ENCODE results near the gene EFHC1. TPM values are rescaled to one million over a fixed set of nuclear protein-coding genes. Genes with fewer than 3 reads are reported as not detected.
A peak's percentile ranks its signal among the peaks of the same experiment; 100 is the strongest.

EFHC1 gene
- total and polyA plus RNA-seq, 4 donors = 3.3 to 11.3 (median 6.9) TPM

DNA sequence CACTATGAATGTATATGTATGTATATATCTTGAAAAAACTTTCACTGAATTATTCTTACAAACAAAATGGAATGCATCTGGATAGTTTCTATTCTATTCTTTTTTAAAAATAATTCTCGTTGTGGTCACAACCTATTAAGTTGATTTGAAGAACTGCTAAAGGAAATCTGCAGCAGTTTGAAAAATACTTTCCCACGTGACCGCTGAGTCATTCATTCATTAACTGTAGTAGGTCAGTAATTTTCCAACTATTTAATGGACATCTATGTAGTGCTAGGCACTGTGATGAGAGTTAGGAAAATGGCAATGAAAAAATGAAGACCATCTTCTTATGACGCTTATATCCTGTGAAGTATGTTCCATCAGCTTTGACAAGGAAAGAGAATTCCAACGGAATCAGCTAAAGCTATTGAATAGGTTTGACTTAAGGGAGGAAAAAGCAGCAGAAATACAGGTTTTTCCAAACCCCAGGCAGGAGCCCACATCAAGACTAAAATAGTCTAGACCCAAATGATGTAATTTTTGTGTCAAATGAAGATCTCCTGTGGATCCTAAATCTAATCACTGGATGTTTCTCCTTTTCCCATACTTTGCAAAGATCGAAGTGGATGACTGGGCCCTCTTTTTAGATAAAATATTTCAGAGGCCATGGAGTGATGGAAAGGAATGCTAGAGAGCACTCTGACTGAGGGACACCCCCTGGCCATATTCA lies 4.1 kb upstream of the EFHC1 start:
- no peak for DNase-seq (ENCODE audit: low spot score)
- Histone ChIP-seq H3K27ac (ENCODE audit: low read depth in 1 of 2, low read length in 2 of 2) (no peak overlapping the region), H3K4me1 (ENCODE audit: control insufficient read depth in 4 of 4, insufficient read depth in 4 of 4, low read length in 3 of 4) (peaks cover 0 to 16% (median 8%) of the 10 kb centered on the region in 4 donors), H3K36me3 (ENCODE audit: control insufficient read depth in 4 of 4, insufficient read depth in 3 of 4, low read depth in 1 of 4, low read length in 3 of 4) (no peaks in the 10 kb centered on the region), H3K9ac (ENCODE audit: low read depth in 1 of 2, low read length in 2 of 2) (no peak overlapping the region), H3K4me3 (ENCODE audit: low read depth in 1 of 3, low read length in 3 of 3) (no peak overlapping the region), H3K27me3 (ENCODE audit: control insufficient read depth in 4 of 4, insufficient read depth in 4 of 4, low read length in 3 of 4) (no peaks in the 10 kb centered on the region), H3K9me3 (ENCODE audit: control insufficient read depth in 4 of 4, low read length in 3 of 4) (no peaks in the 10 kb centered on the region)
- WGBS = 57% methylated on average over 6 of the region's 6 CpGs
- TF ChIP-seq SP1 (IDR thresholded peaks at IDR 0.05) (no peak), YY1 (IDR thresholded peaks at IDR 0.05) (no peak), FOXA2 (IDR thresholded peaks at IDR 0.05) (no peak), EGR1 (IDR thresholded peaks at IDR 0.05; ENCODE audit: low read depth in 2 of 2) (no peak), HNF4G (IDR thresholded peaks at IDR 0.05) (no peak), HNF4A (conservative IDR thresholded peaks at IDR 0.05) (no peak), TAF1 (conservative IDR thresholded peaks at IDR 0.05) (no peak)
- TF ChIP-seq, protein P1, sequence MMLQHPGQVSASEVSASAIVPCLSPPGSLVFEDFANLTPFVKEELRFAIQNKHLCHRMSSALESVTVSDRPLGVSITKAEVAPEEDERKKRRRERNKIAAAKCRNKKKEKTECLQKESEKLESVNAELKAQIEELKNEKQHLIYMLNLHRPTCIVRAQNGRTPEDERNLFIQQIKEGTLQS (IDR thresholded peaks at IDR 0.05) = no peak
- TF ChIP-seq, protein P2, sequence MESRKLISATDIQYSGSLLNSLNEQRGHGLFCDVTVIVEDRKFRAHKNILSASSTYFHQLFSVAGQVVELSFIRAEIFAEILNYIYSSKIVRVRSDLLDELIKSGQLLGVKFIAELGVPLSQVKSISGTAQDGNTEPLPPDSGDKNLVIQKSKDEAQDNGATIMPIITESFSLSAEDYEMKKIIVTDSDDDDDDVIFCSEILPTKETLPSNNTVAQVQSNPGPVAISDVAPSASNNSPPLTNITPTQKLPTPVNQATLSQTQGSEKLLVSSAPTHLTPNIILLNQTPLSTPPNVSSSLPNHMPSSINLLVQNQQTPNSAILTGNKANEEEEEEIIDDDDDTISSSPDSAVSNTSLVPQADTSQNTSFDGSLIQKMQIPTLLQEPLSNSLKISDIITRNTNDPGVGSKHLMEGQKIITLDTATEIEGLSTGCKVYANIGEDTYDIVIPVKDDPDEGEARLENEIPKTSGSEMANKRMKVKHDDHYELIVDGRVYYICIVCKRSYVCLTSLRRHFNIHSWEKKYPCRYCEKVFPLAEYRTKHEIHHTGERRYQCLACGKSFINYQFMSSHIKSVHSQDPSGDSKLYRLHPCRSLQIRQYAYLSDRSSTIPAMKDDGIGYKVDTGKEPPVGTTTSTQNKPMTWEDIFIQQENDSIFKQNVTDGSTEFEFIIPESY (IDR thresholded peaks at IDR 0.05) = no peak
- TF ChIP-seq, protein P3, sequence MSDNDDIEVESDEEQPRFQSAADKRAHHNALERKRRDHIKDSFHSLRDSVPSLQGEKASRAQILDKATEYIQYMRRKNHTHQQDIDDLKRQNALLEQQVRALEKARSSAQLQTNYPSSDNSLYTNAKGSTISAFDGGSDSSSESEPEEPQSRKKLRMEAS (IDR thresholded peaks at IDR 0.05) = no peak

DNA sequence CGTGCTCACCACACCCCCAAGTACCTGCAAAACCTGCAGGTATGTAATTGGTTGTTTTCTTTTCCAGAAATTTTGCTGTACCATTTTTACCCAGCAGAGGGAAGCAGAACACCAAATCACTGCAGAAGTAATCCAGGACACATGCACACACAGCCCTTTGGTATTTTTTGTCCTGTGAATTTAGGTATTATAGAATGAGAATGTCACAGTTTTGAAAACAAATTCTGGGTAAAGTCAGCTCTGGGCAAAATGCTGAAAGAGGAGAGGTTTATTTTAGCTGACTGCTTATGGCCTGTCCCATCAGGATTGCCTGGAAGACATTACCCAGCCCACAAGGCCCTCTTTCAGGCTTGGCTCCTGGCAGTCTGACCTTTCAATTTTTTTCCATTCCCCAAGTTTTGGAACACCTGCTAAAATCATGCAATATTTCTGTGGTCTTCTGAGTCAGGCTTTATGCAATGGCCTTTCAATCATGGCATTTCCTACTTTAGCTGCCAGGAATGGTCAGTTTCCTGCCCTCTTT lies 3.5 kb upstream of the EFHC1 start:
- WGBS = 2% methylated on average over 1 of the region's 1 CpG
- H3K9me3 ChIP-seq (ENCODE audit: control insufficient read depth in 4 of 4, low read length in 3 of 4) = no peaks in the 10 kb centered on the region
- DNase-seq (ENCODE audit: low spot score) = no peak
- peaks cover 0 to 17% (median 9%) of the 10 kb centered on the region in 4 donors for H3K4me1 ChIP-seq (ENCODE audit: control insufficient read depth in 4 of 4, insufficient read depth in 4 of 4, low read length in 3 of 4)
- H3K36me3 ChIP-seq (ENCODE audit: control insufficient read depth in 4 of 4, insufficient read depth in 3 of 4, low read depth in 1 of 4, low read length in 3 of 4) = no peaks in the 10 kb centered on the region
- no peaks in the 10 kb centered on the region for H3K27me3 ChIP-seq (ENCODE audit: control insufficient read depth in 4 of 4, insufficient read depth in 4 of 4, low read length in 3 of 4)
- H3K9ac ChIP-seq (ENCODE audit: low read depth in 1 of 2, low read length in 2 of 2) = no peak overlapping the region
- H3K4me3 ChIP-seq (ENCODE audit: low read depth in 1 of 3, low read length in 3 of 3) = no peak overlapping the region
- TF ChIP-seq RAD21 (IDR thresholded peaks at IDR 0.05) (peak; percentile 97 to 99), YY1 (IDR thresholded peaks at IDR 0.05) (no peak), RXRA (IDR thresholded peaks at IDR 0.05) (peak in 1 of 2 donors; percentile 8), TAF1 (conservative IDR thresholded peaks at IDR 0.05) (no peak), FOXA1 (IDR thresholded peaks at IDR 0.05) (no peak), JUND (IDR thresholded peaks at IDR 0.05) (no peak), SP1 (IDR thresholded peaks at IDR 0.05) (no peak), EGR1 (IDR thresholded peaks at IDR 0.05; ENCODE audit: low read depth in 2 of 2) (no peak), NR2F2 (IDR thresholded peaks at IDR 0.05) (no peak)
- TF ChIP-seq, protein P1 (IDR thresholded peaks at IDR 0.05) = no peak
- TF ChIP-seq, protein P2 (IDR thresholded peaks at IDR 0.05) = no peak
- TF ChIP-seq, protein P4, sequence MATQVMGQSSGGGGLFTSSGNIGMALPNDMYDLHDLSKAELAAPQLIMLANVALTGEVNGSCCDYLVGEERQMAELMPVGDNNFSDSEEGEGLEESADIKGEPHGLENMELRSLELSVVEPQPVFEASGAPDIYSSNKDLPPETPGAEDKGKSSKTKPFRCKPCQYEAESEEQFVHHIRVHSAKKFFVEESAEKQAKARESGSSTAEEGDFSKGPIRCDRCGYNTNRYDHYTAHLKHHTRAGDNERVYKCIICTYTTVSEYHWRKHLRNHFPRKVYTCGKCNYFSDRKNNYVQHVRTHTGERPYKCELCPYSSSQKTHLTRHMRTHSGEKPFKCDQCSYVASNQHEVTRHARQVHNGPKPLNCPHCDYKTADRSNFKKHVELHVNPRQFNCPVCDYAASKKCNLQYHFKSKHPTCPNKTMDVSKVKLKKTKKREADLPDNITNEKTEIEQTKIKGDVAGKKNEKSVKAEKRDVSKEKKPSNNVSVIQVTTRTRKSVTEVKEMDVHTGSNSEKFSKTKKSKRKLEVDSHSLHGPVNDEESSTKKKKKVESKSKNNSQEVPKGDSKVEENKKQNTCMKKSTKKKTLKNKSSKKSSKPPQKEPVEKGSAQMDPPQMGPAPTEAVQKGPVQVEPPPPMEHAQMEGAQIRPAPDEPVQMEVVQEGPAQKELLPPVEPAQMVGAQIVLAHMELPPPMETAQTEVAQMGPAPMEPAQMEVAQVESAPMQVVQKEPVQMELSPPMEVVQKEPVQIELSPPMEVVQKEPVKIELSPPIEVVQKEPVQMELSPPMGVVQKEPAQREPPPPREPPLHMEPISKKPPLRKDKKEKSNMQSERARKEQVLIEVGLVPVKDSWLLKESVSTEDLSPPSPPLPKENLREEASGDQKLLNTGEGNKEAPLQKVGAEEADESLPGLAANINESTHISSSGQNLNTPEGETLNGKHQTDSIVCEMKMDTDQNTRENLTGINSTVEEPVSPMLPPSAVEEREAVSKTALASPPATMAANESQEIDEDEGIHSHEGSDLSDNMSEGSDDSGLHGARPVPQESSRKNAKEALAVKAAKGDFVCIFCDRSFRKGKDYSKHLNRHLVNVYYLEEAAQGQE (IDR thresholded peaks at IDR 0.05) = no peak
- TF ChIP-seq, protein P5, sequence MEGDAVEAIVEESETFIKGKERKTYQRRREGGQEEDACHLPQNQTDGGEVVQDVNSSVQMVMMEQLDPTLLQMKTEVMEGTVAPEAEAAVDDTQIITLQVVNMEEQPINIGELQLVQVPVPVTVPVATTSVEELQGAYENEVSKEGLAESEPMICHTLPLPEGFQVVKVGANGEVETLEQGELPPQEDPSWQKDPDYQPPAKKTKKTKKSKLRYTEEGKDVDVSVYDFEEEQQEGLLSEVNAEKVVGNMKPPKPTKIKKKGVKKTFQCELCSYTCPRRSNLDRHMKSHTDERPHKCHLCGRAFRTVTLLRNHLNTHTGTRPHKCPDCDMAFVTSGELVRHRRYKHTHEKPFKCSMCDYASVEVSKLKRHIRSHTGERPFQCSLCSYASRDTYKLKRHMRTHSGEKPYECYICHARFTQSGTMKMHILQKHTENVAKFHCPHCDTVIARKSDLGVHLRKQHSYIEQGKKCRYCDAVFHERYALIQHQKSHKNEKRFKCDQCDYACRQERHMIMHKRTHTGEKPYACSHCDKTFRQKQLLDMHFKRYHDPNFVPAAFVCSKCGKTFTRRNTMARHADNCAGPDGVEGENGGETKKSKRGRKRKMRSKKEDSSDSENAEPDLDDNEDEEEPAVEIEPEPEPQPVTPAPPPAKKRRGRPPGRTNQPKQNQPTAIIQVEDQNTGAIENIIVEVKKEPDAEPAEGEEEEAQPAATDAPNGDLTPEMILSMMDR (IDR thresholded peaks at IDR 0.05; ENCODE audit: low read depth, low read length, missing input control) = peak; percentile 91
- TF ChIP-seq, protein P3 (IDR thresholded peaks at IDR 0.05) = peak; percentile 37
- H3K27ac ChIP-seq (ENCODE audit: low read depth in 1 of 2, low read length in 2 of 2) = no peak overlapping the region
